IPS-NIHi11 (cell line): ENCODE data around the gene KCNQ1.

Experiments used
- DNase-seq: peaks from one replicate; pipeline ENCODE4 v3.0.0; 2012; ENCODE audit warnings: mixed read lengths, low spot score

KCNQ1 gene

GRCh38 chr11:2825889-2826678 is 381.3 kb downstream of the KCNQ1 start:
- peak; percentile 82 for DNase-seq

- no peak for DNase-seq
These were observed 381.9 kb downstream of the KCNQ1 start for GRCh38 chr11:2826679-2827056.

- no peak for DNase-seq
These were observed 382.4 kb downstream of the KCNQ1 start for GRCh38 chr11:2827256-2827655.

- DNase-seq = no peak
These were observed 383.0 kb downstream of the KCNQ1 start for GRCh38 chr11:2827792-2828191.

GRCh38 chr11:2828585-2829330 is 383.9 kb downstream of the KCNQ1 start:
- DNase-seq = no peak

- no peak for DNase-seq
These were observed 385.4 kb downstream of the KCNQ1 start for GRCh38 chr11:2830030-2830812.

GRCh38 chr11:2830886-2831285 is 386.1 kb downstream of the KCNQ1 start:
- DNase-seq = no peak

GRCh38 chr11:2831781-2832532 is 387.1 kb downstream of the KCNQ1 start:
- no peak for DNase-seq

GRCh38 chr11:2832533-2833020 is 387.8 kb downstream of the KCNQ1 start:
- no peak for DNase-seq

- no peak for DNase-seq
These were observed 388.4 kb downstream of the KCNQ1 start for GRCh38 chr11:2833051-2833715.

GRCh38 chr11:2833716-2834502 is 389.1 kb downstream of the KCNQ1 start:
- DNase-seq = no peak

- DNase-seq = no peak
These were observed 389.9 kb downstream of the KCNQ1 start for GRCh38 chr11:2834503-2835273.

GRCh38 chr11:2835296-2835695 is 390.5 kb downstream of the KCNQ1 start:
- no peak for DNase-seq

GRCh38 chr11:2835751-2836150 is 390.9 kb downstream of the KCNQ1 start:
- DNase-seq = no peak

GRCh38 chr11:2836315-2837095 is 391.7 kb downstream of the KCNQ1 start:
- DNase-seq = no peak

- peak; percentile 86 for DNase-seq
These were observed 392.3 kb downstream of the KCNQ1 start for GRCh38 chr11:2837096-2837601.

- no peak for DNase-seq
These were observed 392.8 kb downstream of the KCNQ1 start for GRCh38 chr11:2837651-2838050.

- no peak for DNase-seq
These were observed 393.3 kb downstream of the KCNQ1 start for GRCh38 chr11:2838091-2838490.
